ENCODE data around the gene EFCAB11. TPM values are rescaled to one million over a fixed set of nuclear protein-coding genes. Genes with fewer than 3 reads are reported as not detected.
A peak's percentile ranks its signal among the peaks of the same experiment; 100 is the strongest.

Gene EFCAB11
- total and polyA plus RNA-seq, 9 of the 15 experiments (the other 6 are each of a cell fraction or from before 2014, with no cell fraction given): 13.4 to 37.9 (median 17.4) TPM

- CTCF ChIA-PET (ENCODE audit: low intra/inter-chr PET ratio): interaction anchor here (1.1 kb wide), 1 partner anchor 379 kb away, joined by 4 read pairs; no protein-coding TSS in a partner anchor
- no TSS peak for BruUV-seq (replicated peaks)
- TF ChIP-seq ZBTB40 (IDR thresholded peaks at IDR 0.05) (peak; percentile 87), ZBTB40 (CRISPR knock-in tag; IDR thresholded peaks at IDR 0.05) (peak; percentile 73), ZNF134 (CRISPR knock-in tag; conservative IDR thresholded peaks at IDR 0.05) (no peak)
- TF ChIP-seq, protein P1, sequence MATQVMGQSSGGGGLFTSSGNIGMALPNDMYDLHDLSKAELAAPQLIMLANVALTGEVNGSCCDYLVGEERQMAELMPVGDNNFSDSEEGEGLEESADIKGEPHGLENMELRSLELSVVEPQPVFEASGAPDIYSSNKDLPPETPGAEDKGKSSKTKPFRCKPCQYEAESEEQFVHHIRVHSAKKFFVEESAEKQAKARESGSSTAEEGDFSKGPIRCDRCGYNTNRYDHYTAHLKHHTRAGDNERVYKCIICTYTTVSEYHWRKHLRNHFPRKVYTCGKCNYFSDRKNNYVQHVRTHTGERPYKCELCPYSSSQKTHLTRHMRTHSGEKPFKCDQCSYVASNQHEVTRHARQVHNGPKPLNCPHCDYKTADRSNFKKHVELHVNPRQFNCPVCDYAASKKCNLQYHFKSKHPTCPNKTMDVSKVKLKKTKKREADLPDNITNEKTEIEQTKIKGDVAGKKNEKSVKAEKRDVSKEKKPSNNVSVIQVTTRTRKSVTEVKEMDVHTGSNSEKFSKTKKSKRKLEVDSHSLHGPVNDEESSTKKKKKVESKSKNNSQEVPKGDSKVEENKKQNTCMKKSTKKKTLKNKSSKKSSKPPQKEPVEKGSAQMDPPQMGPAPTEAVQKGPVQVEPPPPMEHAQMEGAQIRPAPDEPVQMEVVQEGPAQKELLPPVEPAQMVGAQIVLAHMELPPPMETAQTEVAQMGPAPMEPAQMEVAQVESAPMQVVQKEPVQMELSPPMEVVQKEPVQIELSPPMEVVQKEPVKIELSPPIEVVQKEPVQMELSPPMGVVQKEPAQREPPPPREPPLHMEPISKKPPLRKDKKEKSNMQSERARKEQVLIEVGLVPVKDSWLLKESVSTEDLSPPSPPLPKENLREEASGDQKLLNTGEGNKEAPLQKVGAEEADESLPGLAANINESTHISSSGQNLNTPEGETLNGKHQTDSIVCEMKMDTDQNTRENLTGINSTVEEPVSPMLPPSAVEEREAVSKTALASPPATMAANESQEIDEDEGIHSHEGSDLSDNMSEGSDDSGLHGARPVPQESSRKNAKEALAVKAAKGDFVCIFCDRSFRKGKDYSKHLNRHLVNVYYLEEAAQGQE (IDR thresholded peaks at IDR 0.05; ENCODE audit: borderline replicate concordance): peak; percentile 21; the same call in 1 of the 2 replicates
- TF ChIP-seq, protein P1 (CRISPR knock-in tag; IDR thresholded peaks at IDR 0.05; ENCODE audit: low read depth): no peak
These were observed 186.7 kb downstream of the EFCAB11 start for GRCh38 chr14:89767861-89768268.

More at GRCh38 chr14:89767861-89768268, 186.7 kb downstream of the EFCAB11 start:
- 4% methylated on average over 3 of the region's 4 CpGs for whole genome bisulfite sequencing (ENCODE audit: insufficient coverage, low coverage, missing lambda C conversion rate)
- H3K27me3 ChIP-seq (ENCODE audit: control insufficient read depth in 2 of 2, insufficient read depth in 2 of 2, low read length in 2 of 2): no peaks in the 10 kb centered on the region; a peak in 1 of 5 replicates
- no peak overlapping the region for H2AFZ ChIP-seq (ENCODE audit: low read depth, low read length)
- H3K36me3 ChIP-seq (ENCODE audit: control insufficient read depth, insufficient read depth, low read length): no peaks in the 10 kb centered on the region
- no peak overlapping the region for H3K4me3 ChIP-seq
- no peaks in the 10 kb centered on the region for H4K20me1 ChIP-seq (replicated peaks; ENCODE audit: control insufficient read depth, insufficient read depth, low read length)
- peak; percentile 66 for ATAC-seq
- H3K79me2 ChIP-seq (ENCODE audit: control insufficient read depth, insufficient read depth, low read length): no peaks in the 10 kb centered on the region
- no peaks in the 10 kb centered on the region for H3K9me1 ChIP-seq (ENCODE audit: control insufficient read depth, insufficient read depth, low read length)
- no peak overlapping the region for H3K27ac ChIP-seq (ENCODE audit: extremely low read depth, low read depth, low read length)
- in situ Hi-C loops (cut with MboI) (no loop called here), intact Hi-C loops (cut with micrococcal nuclease) (no loop called here)
- no peaks in the 10 kb centered on the region for H3K4me1 ChIP-seq (replicated peaks in 1 of 2; ENCODE audit: control insufficient read depth in 2 of 2, insufficient read depth in 2 of 2, low read length in 2 of 2)
- FAIRE-seq: no peak
- POLR2A ChIA-PET: no interaction called here
- no peaks in the 10 kb centered on the region for H3K9me3 ChIP-seq (replicated peaks; ENCODE audit: control insufficient read depth, insufficient read depth, low read depth, low read length)
- peak in 2 of 4 experiments; percentile 6 to 13 for DNase-seq (ENCODE audit: extremely low read depth in 1 of 4, low spot score in 3 of 4)
- no peak overlapping the region for H3K9ac ChIP-seq (ENCODE audit: insufficient read depth in 1 of 2, low read depth in 2 of 2, low read length in 2 of 2)
- H3K4me2 ChIP-seq (ENCODE audit: insufficient read depth, low read length): no peak overlapping the region
